HTERT RPE-1 (cell line): Measurements from ENCODE around the gene KRTAP10-5.
"Not testable (repeated sequence)": the region's sequence is repeated elsewhere in the genome, so short reads cannot be mapped to it uniquely, and the experiment has no call there.

Source experiments
- in situ Hi-C: fragments of 300-500 bp; cut with MboI; formaldehyde crosslinking; loops from 4 replicates; pipeline ENCODE4 v1.14.3; 2020; ENCODE audit warnings: low sequenced_read_pairs

Gene KRTAP10-5

DNA sequence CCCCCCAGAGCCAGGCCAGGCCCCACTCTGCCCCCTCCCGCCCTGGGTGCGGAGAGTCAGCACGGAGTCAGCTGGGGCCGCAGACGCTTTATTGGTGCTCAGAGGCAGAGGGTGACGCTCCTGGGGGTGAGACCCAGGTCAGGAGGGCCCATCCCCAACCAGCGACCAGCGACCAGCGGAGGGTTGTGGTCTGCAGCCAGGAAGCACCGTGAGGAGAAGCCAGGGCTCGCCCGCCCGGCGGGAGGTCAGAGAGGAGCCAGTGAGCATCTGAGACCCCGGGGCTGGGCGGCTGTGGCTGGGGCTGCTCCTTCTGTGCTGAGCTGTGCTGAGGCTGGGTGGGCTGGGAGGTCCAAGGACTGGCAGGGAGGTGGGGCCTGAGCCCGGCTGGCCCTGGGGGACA lies 30.1 kb downstream of the KRTAP10-5 start:
- in situ Hi-C loops: not testable (repeated sequence)

DNA sequence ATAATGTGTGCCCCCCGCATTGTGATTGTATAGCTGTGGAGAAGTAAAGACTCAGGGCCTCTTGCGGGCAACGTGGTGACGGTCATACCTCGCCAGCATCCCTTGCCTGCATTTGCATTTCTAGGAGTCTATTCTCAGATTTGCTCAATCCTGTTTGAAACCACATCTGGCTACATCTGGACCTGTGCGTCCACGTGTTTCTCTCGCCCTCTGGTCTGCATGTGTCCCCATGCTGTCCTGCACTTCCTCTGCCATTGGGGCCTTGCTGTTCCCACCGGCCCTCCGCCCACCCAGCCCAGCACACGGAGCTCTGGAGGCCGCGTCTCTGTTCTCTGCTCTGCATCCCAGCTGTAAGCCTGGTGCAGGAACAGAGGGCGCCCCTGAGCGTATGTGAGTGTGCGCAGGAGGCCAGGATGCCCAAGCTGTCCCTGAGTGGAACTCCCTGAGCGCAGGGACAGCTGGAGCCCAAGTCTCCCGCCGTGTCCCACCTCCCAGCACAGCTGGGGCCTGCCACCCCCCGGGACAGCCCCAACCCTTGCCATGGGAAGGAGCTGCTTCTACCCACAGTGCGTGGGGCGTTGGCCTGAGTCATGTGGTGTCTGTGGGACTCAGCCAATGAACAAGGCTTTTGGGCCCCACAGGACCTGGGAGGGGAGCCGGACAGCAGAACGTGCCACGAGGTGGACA lies 30.7 kb downstream of the KRTAP10-5 start:
- in situ Hi-C loops: no loop called here

DNA sequence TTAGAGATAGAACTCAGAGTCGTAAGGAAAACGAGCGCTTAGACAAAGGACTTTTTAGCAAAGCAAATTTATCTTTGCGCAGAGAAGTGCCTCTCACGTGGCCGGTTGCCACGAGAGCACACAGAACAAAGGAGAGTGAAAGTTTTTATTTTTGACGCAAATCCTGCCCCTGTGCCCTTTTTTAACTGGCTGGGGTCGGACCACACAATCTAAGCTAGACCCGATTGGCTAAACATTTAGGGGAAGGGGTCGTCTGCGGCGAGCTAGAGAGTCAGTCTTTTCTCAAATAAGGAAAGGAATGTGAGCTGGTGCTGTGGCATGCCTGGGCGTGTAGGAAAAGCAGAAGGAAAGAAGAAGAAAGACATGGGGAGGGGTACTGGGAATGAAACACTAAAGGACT lies 31.5 kb downstream of the KRTAP10-5 start:
- in situ Hi-C loops: no loop called here

GRCh38 chr21:44548381-44548780 lies 32.0 kb downstream of the KRTAP10-5 start:
- in situ Hi-C loops: no loop called here

- in situ Hi-C loops: no loop called here
Measured at GRCh38 chr21:44547656-44548331, 32.6 kb downstream of the KRTAP10-5 start.

- in situ Hi-C loops: no loop called here
Measured at GRCh38 chr21:44544566-44544965, 35.8 kb downstream of the KRTAP10-5 start.

DNA sequence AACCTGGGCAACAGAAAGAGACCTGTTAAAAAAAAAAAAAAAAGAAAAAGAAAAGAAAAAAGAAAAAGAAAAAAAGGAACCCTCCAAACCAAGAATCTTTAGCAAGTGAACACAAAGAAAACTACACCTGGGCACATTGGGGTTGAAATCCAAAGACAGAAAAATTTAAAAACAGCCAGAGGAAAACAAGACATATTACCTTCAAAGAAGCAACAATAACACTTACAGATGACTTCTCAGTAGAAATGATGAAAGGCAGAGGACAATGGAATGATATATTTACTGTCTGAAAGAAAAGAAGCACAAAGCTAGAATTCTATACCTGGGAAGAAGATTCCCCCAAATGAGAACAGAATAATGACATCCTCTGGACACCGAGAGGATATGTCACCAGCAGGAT lies 37.7 kb downstream of the KRTAP10-5 start:
- in situ Hi-C loops: no loop called here

- in situ Hi-C loops: no loop called here
Measured at GRCh38 chr21:44540741-44541288, 39.6 kb downstream of the KRTAP10-5 start.

DNA sequence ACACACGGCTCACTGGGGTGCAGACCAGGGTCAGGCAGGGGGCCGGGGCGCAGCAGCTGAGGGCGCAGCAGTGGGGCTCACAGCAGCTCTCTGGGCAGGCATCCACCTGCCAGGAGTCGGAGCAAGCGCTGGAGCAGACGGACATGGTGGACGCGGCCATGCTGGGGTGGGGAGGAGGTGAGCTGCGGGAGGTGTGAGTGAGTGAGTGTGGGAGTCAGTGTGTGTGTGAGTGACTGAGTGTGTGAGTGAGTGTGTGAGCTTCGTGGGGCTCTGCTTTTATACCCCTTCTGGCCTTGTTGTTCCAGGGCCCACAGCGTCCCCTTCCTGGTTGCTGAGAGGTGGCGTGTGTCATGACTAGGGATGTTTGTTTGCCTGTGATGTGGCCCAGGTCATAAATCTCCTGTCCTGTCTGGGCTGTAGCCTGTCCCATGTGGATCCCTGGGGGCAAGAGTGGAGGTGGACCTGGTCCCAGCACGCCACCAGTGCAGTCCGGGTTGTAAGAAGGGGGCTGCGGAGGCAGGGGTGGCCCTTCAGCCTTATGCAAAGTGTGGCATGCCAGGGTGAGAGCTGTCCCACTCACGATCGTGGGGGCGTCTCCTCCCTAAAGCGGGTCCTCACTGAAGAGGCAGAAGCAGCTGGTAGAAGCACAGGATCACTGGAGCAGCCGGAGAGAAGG lies 40.3 kb downstream of the KRTAP10-5 start, which contains the start of gene KRTAP10-1:
Gene KRTAP10-1 (minus strand): TSS at position 205 of the 676 bp plus-strand sequence. CDS start 45 bp downstream, at position 160.
- in situ Hi-C loops: no loop called here

GRCh38 chr21:44539046-44539445 lies 41.4 kb downstream of the KRTAP10-5 start:
- in situ Hi-C loops: no loop called here

- in situ Hi-C loops: no loop called here
Measured at GRCh38 chr21:44537930-44538911, 42.2 kb downstream of the KRTAP10-5 start.

- in situ Hi-C loops: no loop called here
Measured at GRCh38 chr21:44535963-44536362, 44.4 kb downstream of the KRTAP10-5 start.

- in situ Hi-C loops: no loop called here
Measured at GRCh38 chr21:44534688-44535087, 45.7 kb downstream of the KRTAP10-5 start.

- in situ Hi-C loops: no loop called here
Measured at GRCh38 chr21:44533891-44534627, 46.3 kb downstream of the KRTAP10-5 start.

GRCh38 chr21:44533121-44533890 lies 47.1 kb downstream of the KRTAP10-5 start:
- in situ Hi-C loops: no loop called here

DNA sequence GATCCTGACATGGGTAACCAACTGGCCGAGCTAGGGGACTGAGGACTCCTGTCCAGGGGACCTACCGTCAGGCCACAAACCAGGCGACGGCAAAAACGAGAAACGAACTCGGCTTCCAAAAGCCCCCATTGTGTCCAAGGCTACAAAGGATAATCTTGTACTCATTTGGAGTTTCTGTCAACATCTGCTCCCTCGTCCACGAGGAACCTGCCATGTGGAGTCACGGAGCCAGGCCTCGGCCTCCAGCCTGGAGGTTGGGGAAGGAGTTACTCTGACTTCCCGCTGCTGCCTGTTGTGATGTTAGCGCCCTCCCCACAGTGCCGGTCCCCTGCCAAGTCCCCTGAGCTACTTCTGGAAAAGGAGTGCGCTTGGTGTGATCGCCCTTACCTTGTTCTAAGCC lies 47.7 kb downstream of the KRTAP10-5 start:
- in situ Hi-C loops: no loop called here

DNA sequence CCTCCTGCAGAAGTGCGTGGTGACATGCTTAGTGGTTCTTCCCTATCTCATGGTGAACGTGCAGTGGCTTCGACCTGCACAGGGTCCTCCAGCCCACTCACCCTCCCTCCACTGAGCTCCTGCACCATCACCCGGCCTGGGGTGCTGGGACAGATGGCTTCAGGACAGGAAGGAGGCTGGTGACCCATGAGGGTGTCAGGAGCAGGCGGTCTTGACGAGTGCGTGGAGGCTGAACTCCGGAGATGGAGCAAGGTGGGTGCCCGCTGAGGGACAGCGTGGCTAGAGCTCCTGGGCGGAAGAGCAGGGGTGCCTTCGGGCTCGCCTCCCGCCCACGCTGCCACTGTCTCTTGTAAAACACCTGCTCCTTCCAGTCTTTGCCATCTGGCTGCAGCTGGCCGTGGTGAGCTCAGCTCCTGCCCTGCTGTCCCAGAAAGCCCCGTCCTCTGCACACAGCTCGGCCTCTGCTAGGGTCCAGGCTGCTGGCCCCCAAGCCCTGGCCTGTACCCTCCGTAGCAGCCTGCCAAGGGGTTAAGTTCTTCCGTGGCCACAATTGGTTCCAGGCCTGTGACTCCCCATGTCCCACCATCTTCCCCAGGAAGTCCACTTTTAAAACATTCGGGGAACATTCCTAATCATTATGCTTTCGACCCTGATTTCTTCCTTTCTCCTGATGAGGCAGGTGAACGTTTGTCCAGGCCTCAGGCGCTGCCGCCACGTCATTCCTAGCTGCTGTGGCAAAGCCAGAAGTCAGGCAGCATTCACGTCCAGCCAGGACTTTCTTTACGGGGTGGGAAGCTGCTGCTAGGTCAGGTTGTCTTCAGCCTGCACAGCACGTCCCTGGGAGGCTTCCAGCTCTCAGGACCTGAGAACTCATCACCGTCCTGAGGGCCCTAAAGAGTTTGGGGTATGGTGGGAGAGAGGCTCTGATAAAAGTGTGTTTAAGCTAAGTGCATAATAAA lies 48.5 kb downstream of the KRTAP10-5 start:
- in situ Hi-C loops: no loop called here
